ENCODE results near the gene PRPSAP2. TPM values are rescaled to one million over a fixed set of nuclear protein-coding genes. Genes with fewer than 3 reads are reported as not detected.

PRPSAP2 gene
- total RNA-seq, 1 experiment from 2014 or later: 48.3 TPM

GRCh38 chr17:18978050-18978449, 120.1 kb downstream of the PRPSAP2 start:
- no peak for DNase-seq (ENCODE audit: low spot score)

- DNase-seq (ENCODE audit: low spot score): no peak
These were observed 120.7 kb downstream of the PRPSAP2 start for GRCh38 chr17:18978655-18979054.

Other genes starting within 250 kb of the PRPSAP2 start
- gene TBC1D28, start 213.7 kb upstream of the PRPSAP2 start, total RNA-seq (2014; rRNA removed; shearing (Covaris generic)): not detected in 2 replicates
- gene FOXO3B, start 175.8 kb upstream of the PRPSAP2 start, total RNA-seq (2014; rRNA removed; shearing (Covaris generic)): 0.46 TPM in 1 of 2 replicates, not detected in the other
- 0.02 TPM in 1 of 2 replicates, not detected in the other for gene FBXW10, start 114.1 kb upstream of the PRPSAP2 start, total RNA-seq (2014; rRNA removed; shearing (Covaris generic))
- gene TVP23B, start 76.9 kb upstream of the PRPSAP2 start, total RNA-seq (2014; rRNA removed; shearing (Covaris generic)): 67.6 and 69.2 TPM in 2 replicates
- 0.10 TPM in 1 of 2 replicates, not detected in the other for gene SLC5A10, start 94.0 kb downstream of the PRPSAP2 start, total RNA-seq (2014; rRNA removed; shearing (Covaris generic))
- 4.4 and 5.9 TPM in 2 replicates for gene FAM83G, start 146.6 kb downstream of the PRPSAP2 start, total RNA-seq (2014; rRNA removed; shearing (Covaris generic))
- 0.23 TPM in 1 of 2 replicates, not detected in the other for gene GRAP, start 188.8 kb downstream of the PRPSAP2 start, total RNA-seq (2014; rRNA removed; shearing (Covaris generic))

All from H4 (cell line).